ENCODE results near the gene ACSF3.

- no peak for TF ChIP-seq EP300 (IDR thresholded peaks at IDR 0.05)
- TF ChIP-seq POLR2A (IDR thresholded peaks at IDR 0.05) = no peak
These were observed 66.2 kb downstream of the ACSF3 start for GRCh38 chr16:89159850-89160354.
